ENCODE data around the gene YJEFN3. TPM values are rescaled to one million over a fixed set of nuclear protein-coding genes. Genes with fewer than 3 reads are reported as not detected.

Gene YJEFN3
- total RNA-seq, 2 donors from 2014 or later: 0.85 to 1.5 TPM

DNA sequence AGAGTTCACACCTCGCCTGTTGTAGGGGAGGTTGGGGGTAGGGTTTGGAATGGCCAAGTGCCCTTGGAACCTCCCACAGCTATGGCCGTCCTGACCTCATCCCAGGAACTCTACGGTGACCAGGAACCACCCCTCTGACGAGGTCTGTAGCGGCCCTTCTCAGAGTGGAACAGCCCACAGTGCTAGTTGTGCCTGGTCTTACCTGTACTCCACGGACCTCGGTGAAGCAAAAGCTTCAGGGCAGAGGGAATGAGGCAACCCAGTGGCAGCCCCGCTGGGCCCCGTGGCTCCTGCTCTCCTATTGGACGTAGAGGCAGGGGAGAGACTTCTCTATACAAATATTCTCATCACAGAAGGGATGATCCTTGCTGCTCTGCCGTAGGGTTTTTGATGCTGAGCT is 20.5 kb upstream of the YJEFN3 start:
- H3K27me3 ChIP-seq: no peaks in the 10 kb centered on the region
- peaks cover 36% of the 10 kb centered on the region for H3K36me3 ChIP-seq
- no peak for TF ChIP-seq CTCF (IDR thresholded peaks at IDR 0.05)
- no peak for DNase-seq (ENCODE audit: low spot score)
- H3K4me3 ChIP-seq: no peak overlapping the region
- H3K4me1 ChIP-seq: no peaks in the 10 kb centered on the region
- no peak overlapping the region for H3K27ac ChIP-seq
- no peaks in the 10 kb centered on the region for H3K9me3 ChIP-seq

GRCh38 chr19:19510432-19510831 is 18.3 kb upstream of the YJEFN3 start:
- Histone ChIP-seq H3K36me3 (peaks cover 17% of the 10 kb centered on the region), H3K4me1 (peaks cover 0 to 13% of the 10 kb centered on the region in 2 donors), H3K4me3 (no peak overlapping the region), H3K27me3 (no peaks in the 10 kb centered on the region), H3K27ac (no peak overlapping the region), H3K9me3 (no peaks in the 10 kb centered on the region)
- TF ChIP-seq CTCF (IDR thresholded peaks at IDR 0.05): no peak
- DNase-seq (ENCODE audit: low spot score): no peak

DNA sequence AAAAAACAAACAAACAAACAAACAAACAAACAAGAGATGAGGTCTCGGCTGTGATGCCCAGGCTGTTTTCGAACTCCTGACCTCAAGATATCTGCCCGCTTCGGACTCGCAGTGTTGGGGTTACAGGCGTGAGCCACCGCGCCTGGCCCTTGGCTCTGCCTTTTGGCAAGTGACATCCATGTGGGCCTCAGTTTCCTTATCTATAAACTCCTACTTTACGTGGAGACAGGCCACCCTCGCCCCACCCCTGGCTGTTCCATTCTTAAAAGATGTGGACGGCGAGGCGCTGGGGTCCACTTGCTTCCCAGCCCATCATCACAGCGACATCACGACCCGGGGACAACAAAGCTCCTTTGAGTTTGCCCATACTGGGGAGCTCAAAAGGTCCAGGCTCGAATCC is 15.0 kb upstream of the YJEFN3 start:
- Histone ChIP-seq H3K27ac (no peak overlapping the region), H3K36me3 (no peaks in the 10 kb centered on the region), H3K4me1 (peaks cover 0 to 36% of the 10 kb centered on the region in 2 donors), H3K4me3 (peak overlapping the region in 1 of 2 donors; percentile 31), H3K9me3 (no peaks in the 10 kb centered on the region), H3K27me3 (no peaks in the 10 kb centered on the region)
- DNase-seq (ENCODE audit: low spot score): no peak
- TF ChIP-seq CTCF (IDR thresholded peaks at IDR 0.05): no peak

- DNase-seq (ENCODE audit: low spot score): peak; percentile 79
- peak overlapping the region in 1 of 2 donors; percentile 31 for H3K4me3 ChIP-seq
- peaks cover 0 to 38% of the 10 kb centered on the region in 2 donors for H3K4me1 ChIP-seq
- no peak overlapping the region for H3K27ac ChIP-seq
- H3K36me3 ChIP-seq: no peaks in the 10 kb centered on the region
- H3K27me3 ChIP-seq: no peaks in the 10 kb centered on the region
- H3K9me3 ChIP-seq: no peaks in the 10 kb centered on the region
- TF ChIP-seq CTCF (IDR thresholded peaks at IDR 0.05): no peak
Measured at GRCh38 chr19:19514215-19514657, 14.5 kb upstream of the YJEFN3 start.

DNA sequence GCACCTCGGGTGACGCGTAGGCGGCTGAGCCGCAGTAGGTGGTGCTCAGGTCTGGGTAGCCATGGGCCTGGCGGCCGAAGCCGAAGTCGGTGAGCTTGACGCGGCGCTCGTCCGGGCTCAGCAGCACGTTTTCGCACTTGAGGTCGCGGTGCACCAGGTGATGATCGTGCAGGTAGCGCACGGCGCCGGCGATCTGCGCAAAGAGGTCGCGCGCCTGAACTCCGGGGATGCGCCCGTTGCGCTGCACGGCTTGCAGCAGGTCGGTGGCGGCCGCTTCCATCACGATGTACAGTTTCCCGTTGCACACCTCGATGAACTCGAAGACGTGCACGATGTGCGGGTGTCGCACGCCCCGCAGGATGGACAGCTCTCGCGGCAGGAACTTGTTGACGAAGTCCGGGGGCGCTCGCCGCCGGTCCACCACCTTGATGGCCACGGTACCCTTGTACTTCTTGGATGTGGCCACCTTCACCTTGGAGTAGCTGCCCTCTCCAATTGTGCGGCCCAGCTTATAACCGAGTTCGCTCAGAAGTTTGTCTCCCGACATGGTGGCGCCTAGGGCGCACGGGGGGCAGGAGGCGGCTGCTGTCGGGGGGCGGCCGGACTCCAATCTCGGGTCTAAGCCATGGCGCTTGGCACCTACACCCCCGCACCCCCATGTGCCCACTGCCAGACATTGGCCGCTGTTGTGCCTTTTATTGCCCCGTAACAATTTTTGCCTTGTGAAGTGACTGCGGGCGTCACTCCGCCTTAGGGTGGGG is 13.7 kb upstream of the YJEFN3 start, which contains the start of gene TSSK6:
Gene TSSK6, minus strand, starts transcription at position 668 of the 761 bp plus-strand sequence. Its CDS starts 121 bp downstream, at position 547.
- DNase-seq (ENCODE audit: low spot score): no peak
- Histone ChIP-seq H3K4me3 (peak within 1 kb of the TSS; percentile 65 to 75), H3K27ac (peak within 1 kb of the TSS; percentile 86 to 96), H3K36me3 (peaks cover 6% of the 10 kb centered on the region), H3K27me3 (no peaks in the 10 kb centered on the region), H3K9me3 (no peaks in the 10 kb centered on the region), H3K4me1 (peaks cover 0 to 42% of the 10 kb centered on the region in 2 donors)
- no peak for TF ChIP-seq CTCF (IDR thresholded peaks at IDR 0.05)
